ENCODE results near the gene UGT1A6. TPM values are rescaled to one million over a fixed set of nuclear protein-coding genes. Genes with fewer than 3 reads are reported as not detected.

UGT1A6 gene
- total RNA-seq, 4 donors from 2014 or later = 0.31 TPM; not detected in 3

DNA sequence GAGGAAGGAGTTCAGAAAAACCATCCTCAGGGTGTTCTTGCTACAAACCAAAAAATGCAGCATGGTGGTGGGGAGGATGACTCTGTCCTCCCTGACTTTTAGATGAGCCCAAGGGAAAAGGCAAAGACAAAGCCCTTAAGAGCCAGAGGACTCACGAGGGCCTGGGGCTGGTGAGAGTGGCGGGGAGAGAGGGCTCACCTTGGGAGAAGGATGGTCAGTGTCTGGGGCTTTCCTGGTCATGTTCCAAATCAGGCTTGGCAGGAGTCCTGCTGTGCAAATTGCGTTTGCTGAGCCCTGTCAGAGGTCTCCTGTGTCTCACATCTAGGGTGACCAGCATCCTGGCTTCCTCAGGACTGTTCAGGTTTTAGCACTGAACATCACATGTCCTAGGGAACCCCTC, 72.1 kb downstream of the UGT1A6 start:
- ATAC-seq = no peak
- Histone ChIP-seq H3K4me1 (no peaks in the 10 kb centered on the region), H3K36me3 (no peaks in the 10 kb centered on the region), H3K27me3 (peaks cover 0 to 2% (median 0%) of the 10 kb centered on the region in 3 donors), H3K4me3 (no peak overlapping the region), H3K9me3 (no peaks in the 10 kb centered on the region), H3K27ac (no peak overlapping the region)
- intact Hi-C loops (cut with DNase I; ENCODE audit: low total_unique reads) (no loop called here), in situ Hi-C loops (cut with MboI; ENCODE audit: low sequenced_read_pairs in 4 of 4) (no loop called here)
- TF ChIP-seq POLR2A (IDR thresholded peaks at IDR 0.05) = no peak
- TF ChIP-seq, protein P1, sequence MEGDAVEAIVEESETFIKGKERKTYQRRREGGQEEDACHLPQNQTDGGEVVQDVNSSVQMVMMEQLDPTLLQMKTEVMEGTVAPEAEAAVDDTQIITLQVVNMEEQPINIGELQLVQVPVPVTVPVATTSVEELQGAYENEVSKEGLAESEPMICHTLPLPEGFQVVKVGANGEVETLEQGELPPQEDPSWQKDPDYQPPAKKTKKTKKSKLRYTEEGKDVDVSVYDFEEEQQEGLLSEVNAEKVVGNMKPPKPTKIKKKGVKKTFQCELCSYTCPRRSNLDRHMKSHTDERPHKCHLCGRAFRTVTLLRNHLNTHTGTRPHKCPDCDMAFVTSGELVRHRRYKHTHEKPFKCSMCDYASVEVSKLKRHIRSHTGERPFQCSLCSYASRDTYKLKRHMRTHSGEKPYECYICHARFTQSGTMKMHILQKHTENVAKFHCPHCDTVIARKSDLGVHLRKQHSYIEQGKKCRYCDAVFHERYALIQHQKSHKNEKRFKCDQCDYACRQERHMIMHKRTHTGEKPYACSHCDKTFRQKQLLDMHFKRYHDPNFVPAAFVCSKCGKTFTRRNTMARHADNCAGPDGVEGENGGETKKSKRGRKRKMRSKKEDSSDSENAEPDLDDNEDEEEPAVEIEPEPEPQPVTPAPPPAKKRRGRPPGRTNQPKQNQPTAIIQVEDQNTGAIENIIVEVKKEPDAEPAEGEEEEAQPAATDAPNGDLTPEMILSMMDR (IDR thresholded peaks at IDR 0.05 in 4 of 5, conservative IDR thresholded peaks at IDR 0.05 in 1 of 5) = no peak
- no peak for DNase-seq

DNA sequence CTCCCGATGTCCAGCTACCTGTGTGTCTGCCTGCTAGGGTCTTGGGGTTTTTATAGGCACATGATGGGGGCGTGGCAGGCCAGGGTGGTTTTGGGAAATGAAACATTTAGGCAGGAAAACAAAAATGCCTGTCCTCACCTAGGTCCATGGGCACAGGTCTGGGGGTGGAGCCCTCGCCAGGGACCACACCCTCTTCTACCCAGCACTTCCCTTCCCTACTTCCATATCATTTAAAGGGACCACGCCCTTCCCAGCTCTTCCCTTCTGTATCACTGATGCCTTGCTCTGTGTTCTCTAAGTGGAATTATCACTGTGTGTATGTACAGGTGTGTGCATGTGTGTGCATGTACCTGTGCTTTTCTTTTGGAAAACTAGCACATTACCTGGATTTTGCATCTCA, 73.7 kb downstream of the UGT1A6 start:
- DNase-seq = no peak
- no peak for TF ChIP-seq POLR2A (IDR thresholded peaks at IDR 0.05)
- TF ChIP-seq, protein P1 (IDR thresholded peaks at IDR 0.05 in 4 of 5, conservative IDR thresholded peaks at IDR 0.05 in 1 of 5) = no peak
- Histone ChIP-seq H3K4me3 (no peak overlapping the region), H3K27ac (no peak overlapping the region), H3K36me3 (no peaks in the 10 kb centered on the region), H3K27me3 (peaks cover 0 to 2% (median 0%) of the 10 kb centered on the region in 3 donors), H3K4me1 (no peaks in the 10 kb centered on the region), H3K9me3 (no peaks in the 10 kb centered on the region)
- in situ Hi-C loops (cut with MboI; ENCODE audit: low sequenced_read_pairs in 4 of 4) (no loop called here), intact Hi-C loops (cut with DNase I; ENCODE audit: low total_unique reads) (no loop called here)
- ATAC-seq = no peak

GRCh38 chr2:233768076-233768475, 75.4 kb downstream of the UGT1A6 start:
- Histone ChIP-seq H3K4me3 (no peak overlapping the region), H3K27me3 (peaks cover 0 to 2% (median 0%) of the 10 kb centered on the region in 3 donors), H3K27ac (no peak overlapping the region), H3K4me1 (no peaks in the 10 kb centered on the region), H3K36me3 (no peaks in the 10 kb centered on the region), H3K9me3 (no peaks in the 10 kb centered on the region)
- DNase-seq (no peak), ATAC-seq (no peak)
- TF ChIP-seq, protein P1 (IDR thresholded peaks at IDR 0.05 in 4 of 5, conservative IDR thresholded peaks at IDR 0.05 in 1 of 5) = no peak
- no peak for TF ChIP-seq POLR2A (IDR thresholded peaks at IDR 0.05)
- in situ Hi-C loops (cut with MboI; ENCODE audit: low sequenced_read_pairs in 4 of 4) (no loop called here), intact Hi-C loops (cut with DNase I; ENCODE audit: low total_unique reads) (no loop called here)

DNA sequence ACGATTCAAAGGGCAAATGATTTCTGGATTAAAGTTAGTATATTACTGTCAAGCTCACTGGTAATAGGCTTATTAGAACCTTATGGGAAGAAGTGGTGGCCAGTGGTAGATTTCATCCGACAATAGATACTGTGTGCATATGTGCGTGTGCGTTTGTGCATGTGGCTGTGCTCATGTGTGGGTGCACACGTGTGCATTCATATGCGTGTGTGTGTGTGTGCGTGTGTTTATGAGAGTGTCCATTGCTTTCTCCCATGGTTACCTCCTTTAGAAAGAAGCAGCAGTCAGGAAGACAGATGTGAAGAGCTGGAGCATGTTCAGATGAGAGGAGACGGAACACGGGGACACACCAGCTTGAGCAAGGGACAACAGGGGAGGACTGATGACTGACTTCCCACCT, 76.6 kb downstream of the UGT1A6 start:
- Histone ChIP-seq H3K36me3 (no peaks in the 10 kb centered on the region), H3K27me3 (peaks cover 0 to 2% (median 0%) of the 10 kb centered on the region in 3 donors), H3K4me1 (no peaks in the 10 kb centered on the region), H3K9me3 (no peaks in the 10 kb centered on the region), H3K27ac (no peak overlapping the region), H3K4me3 (no peak overlapping the region)
- in situ Hi-C loops (cut with MboI; ENCODE audit: low sequenced_read_pairs in 4 of 4) (no loop called here), intact Hi-C loops (cut with DNase I; ENCODE audit: low total_unique reads) (no loop called here)
- TF ChIP-seq, protein P1 (IDR thresholded peaks at IDR 0.05 in 4 of 5, conservative IDR thresholded peaks at IDR 0.05 in 1 of 5) = no peak
- no peak for DNase-seq
- no peak for ATAC-seq

GRCh38 chr2:233772153-233772552, 79.5 kb downstream of the UGT1A6 start:
- no peaks in the 10 kb centered on the region for H3K36me3 ChIP-seq
- H3K27ac ChIP-seq = no peak overlapping the region
- no peak for TF ChIP-seq POLR2A (IDR thresholded peaks at IDR 0.05)
- TF ChIP-seq, protein P1 (IDR thresholded peaks at IDR 0.05 in 4 of 5, conservative IDR thresholded peaks at IDR 0.05 in 1 of 5) = no peak
- H3K9me3 ChIP-seq = no peaks in the 10 kb centered on the region
- no peak overlapping the region for H3K4me3 ChIP-seq
- no peaks in the 10 kb centered on the region for H3K4me1 ChIP-seq
- intact Hi-C loops (cut with DNase I; ENCODE audit: low total_unique reads) = no loop called here
- ATAC-seq = no peak
- H3K27me3 ChIP-seq = peaks cover 0 to 2% (median 0%) of the 10 kb centered on the region in 3 donors
- in situ Hi-C loops (cut with MboI; ENCODE audit: low sequenced_read_pairs in 4 of 4) = no loop called here
- no peak for DNase-seq
